Suprapubic skin (tissue), 3 donors: Measurements from ENCODE around the gene NHSL1.

Experiments
- CTCF ChIP-seq, 2 donors: fragments of 200-600 bp in 1 of 2; fragments of 450-650 bp in 1 of 2; sonication (generic) in 1 of 2; IDR thresholded peaks; one replicate each; pipeline ENCODE4 v1.5.1; 2016 to 2019; ENCODE audit warnings: antibody characterized with exemption in 2 of 2, mild to moderate bottlenecking in 1 of 2, moderate library complexity in 1 of 2
- EP300 ChIP-seq: sonication (generic); formaldehyde crosslinking; IDR thresholded peaks from one replicate; pipeline ENCODE4 v1.6.1; 2017; ENCODE audit warnings: antibody characterized with exemption
- POLR2A ChIP-seq, 2 donors: fragments of 450-650 bp; IDR thresholded peaks; one replicate each; pipeline ENCODE4 v1.6.1; 2017; ENCODE audit warnings: antibody characterized with exemption in 2 of 2, mild to moderate bottlenecking in 2 of 2, moderate library complexity in 2 of 2

- TF ChIP-seq CTCF (IDR thresholded peaks at IDR 0.05) (no peak), POLR2A (IDR thresholded peaks at IDR 0.05) (no peak), EP300 (no peak)
Observed at GRCh38 chr6:138374815-138375214, 124.5 kb downstream of the NHSL1 start.
